Measurements from ENCODE around the gene EFTUD2.

EFTUD2 gene

GRCh38 chr17:44922136-44922535 is 22.9 kb upstream of the EFTUD2 start:
- no peak overlapping the region for H3K4me2 ChIP-seq (ENCODE audit: low read length)
- no peaks in the 10 kb centered on the region for H4K20me1 ChIP-seq (ENCODE audit: insufficient read depth, low read length)
- H3F3A ChIP-seq (ENCODE audit: insufficient read depth, low read length) = no peaks in the 10 kb centered on the region
- H3K9me2 ChIP-seq (ENCODE audit: low read depth, low read length) = no peaks in the 10 kb centered on the region
- no peak overlapping the region for H3K27ac ChIP-seq (ENCODE audit: low read depth, low read length, poor library complexity, severe bottlenecking)
- no peaks in the 10 kb centered on the region for H3K79me2 ChIP-seq (ENCODE audit: insufficient read depth, low read length)
- TF ChIP-seq CTCF (IDR thresholded peaks at IDR 0.05; ENCODE audit: low read length) (no peak), EZH2 (IDR thresholded peaks at IDR 0.05; ENCODE audit: borderline replicate concordance, low read length) (no peak)
- no peak overlapping the region for H3K9ac ChIP-seq (ENCODE audit: low read length)
- peaks cover 16% of the 10 kb centered on the region for H3K36me3 ChIP-seq (ENCODE audit: insufficient read depth, low read length)
- no peak overlapping the region for H2AFZ ChIP-seq (ENCODE audit: low read length)
- no peaks in the 10 kb centered on the region for H3K9me3 ChIP-seq (ENCODE audit: low read length)
- H3K27me3 ChIP-seq (ENCODE audit: insufficient read depth, low read length) = no peaks in the 10 kb centered on the region
- peaks cover 14% of the 10 kb centered on the region for H3K4me1 ChIP-seq (ENCODE audit: insufficient read depth, low read length, severe bottlenecking)
- no peak overlapping the region for H3K4me3 ChIP-seq (ENCODE audit: low read depth, low read length, poor library complexity, severe bottlenecking)

- no peak overlapping the region for H3K4me3 ChIP-seq (ENCODE audit: low read depth, low read length, poor library complexity, severe bottlenecking)
- no peaks in the 10 kb centered on the region for H3F3A ChIP-seq (ENCODE audit: insufficient read depth, low read length)
- H3K9me3 ChIP-seq (ENCODE audit: low read length) = no peaks in the 10 kb centered on the region
- peaks cover 8% of the 10 kb centered on the region for H3K36me3 ChIP-seq (ENCODE audit: insufficient read depth, low read length)
- no peak overlapping the region for H2AFZ ChIP-seq (ENCODE audit: low read length)
- no peaks in the 10 kb centered on the region for H3K9me2 ChIP-seq (ENCODE audit: low read depth, low read length)
- no peak overlapping the region for H3K9ac ChIP-seq (ENCODE audit: low read length)
- H3K79me2 ChIP-seq (ENCODE audit: insufficient read depth, low read length) = no peaks in the 10 kb centered on the region
- no peak for TF ChIP-seq CTCF (IDR thresholded peaks at IDR 0.05; ENCODE audit: low read length)
- no peak for TF ChIP-seq EZH2 (IDR thresholded peaks at IDR 0.05; ENCODE audit: borderline replicate concordance, low read length)
- no peaks in the 10 kb centered on the region for H4K20me1 ChIP-seq (ENCODE audit: insufficient read depth, low read length)
- H3K4me1 ChIP-seq (ENCODE audit: insufficient read depth, low read length, severe bottlenecking) = peaks cover 14% of the 10 kb centered on the region
- H3K4me2 ChIP-seq (ENCODE audit: low read length) = no peak overlapping the region
- no peaks in the 10 kb centered on the region for H3K27me3 ChIP-seq (ENCODE audit: insufficient read depth, low read length)
- H3K27ac ChIP-seq (ENCODE audit: low read depth, low read length, poor library complexity, severe bottlenecking) = no peak overlapping the region
Measured at GRCh38 chr17:44921122-44921882, 22.1 kb upstream of the EFTUD2 start.

- no peak overlapping the region for H3K27ac ChIP-seq (ENCODE audit: low read depth, low read length, poor library complexity, severe bottlenecking)
- no peaks in the 10 kb centered on the region for H3K79me2 ChIP-seq (ENCODE audit: insufficient read depth, low read length)
- no peak overlapping the region; the same call in 1 of the 2 replicates for H3K9ac ChIP-seq (ENCODE audit: low read length)
- no peak overlapping the region for H2AFZ ChIP-seq (ENCODE audit: low read length)
- no peak overlapping the region for H3K4me3 ChIP-seq (ENCODE audit: low read depth, low read length, poor library complexity, severe bottlenecking)
- H3K27me3 ChIP-seq (ENCODE audit: insufficient read depth, low read length) = no peaks in the 10 kb centered on the region
- peaks cover 14% of the 10 kb centered on the region for H3K4me1 ChIP-seq (ENCODE audit: insufficient read depth, low read length, severe bottlenecking)
- peaks cover under 1% of the 10 kb centered on the region; the same call in 1 of the 2 replicates for H3K36me3 ChIP-seq (ENCODE audit: insufficient read depth, low read length)
- no peaks in the 10 kb centered on the region for H3F3A ChIP-seq (ENCODE audit: insufficient read depth, low read length)
- H3K9me3 ChIP-seq (ENCODE audit: low read length) = no peaks in the 10 kb centered on the region
- TF ChIP-seq EZH2 (IDR thresholded peaks at IDR 0.05; ENCODE audit: borderline replicate concordance, low read length) (no peak), CTCF (IDR thresholded peaks at IDR 0.05; ENCODE audit: low read length) (no peak)
- peak overlapping the region; percentile 25; the same call in 1 of the 2 replicates for H3K4me2 ChIP-seq (ENCODE audit: low read length)
- H3K9me2 ChIP-seq (ENCODE audit: low read depth, low read length) = no peaks in the 10 kb centered on the region
- no peaks in the 10 kb centered on the region for H4K20me1 ChIP-seq (ENCODE audit: insufficient read depth, low read length)
Measured at GRCh38 chr17:44920565-44920940, 21.3 kb upstream of the EFTUD2 start.
